Muscle layer of colon (tissue), 2 donors: ENCODE data around the gene CNTNAP2.

Experiments used
- H3K27ac ChIP-seq: one replicate; pipeline ENCODE4 v1.7.0; 2013; ENCODE audit warnings: low read depth, mild to moderate bottlenecking, low read length, moderate library complexity
- H3K27me3 ChIP-seq, 2 donors: one replicate each; pipeline ENCODE4 v1.7.0; 2013; ENCODE audit warnings: low read length in 2 of 2, mild to moderate bottlenecking in 2 of 2; ENCODE audit not compliant: insufficient read depth in 2 of 2, control insufficient read depth in 1 of 2
- H3K36me3 ChIP-seq: one replicate; pipeline ENCODE4 v1.7.0; 2013; ENCODE audit warnings: mild to moderate bottlenecking, low read length; ENCODE audit not compliant: insufficient read depth
- H3K4me1 ChIP-seq: one replicate; pipeline ENCODE4 v1.7.0; 2013; ENCODE audit warnings: mild to moderate bottlenecking, low read length; ENCODE audit not compliant: insufficient read depth
- H3K4me3 ChIP-seq, 2 donors: one replicate each; pipeline ENCODE4 v1.7.0; 2013; ENCODE audit warnings: low read length in 2 of 2, low read depth in 1 of 2, mild to moderate bottlenecking in 1 of 2, moderate library complexity in 1 of 2
- H3K9ac ChIP-seq: one replicate; pipeline ENCODE4 v1.7.0; 2013; ENCODE audit warnings: low read length
- H3K9me3 ChIP-seq: one replicate; pipeline ENCODE4 v1.7.0; 2013; ENCODE audit warnings: mild to moderate bottlenecking, low read length
- donor health status: abdominal sarcoma.
- donor health status: Adenocarcinoma of cecum.

Gene CNTNAP2

GRCh38 chr7:147607157-147607800, 1490.7 kb downstream of the CNTNAP2 start:
- H3K9me3 ChIP-seq = no peaks in the 10 kb centered on the region
- H3K9ac ChIP-seq = no peak overlapping the region
- H3K27ac ChIP-seq = no peak overlapping the region
- H3K36me3 ChIP-seq = no peaks in the 10 kb centered on the region
- no peak overlapping the region for H3K4me3 ChIP-seq
- H3K4me1 ChIP-seq = no peaks in the 10 kb centered on the region
- no peaks in the 10 kb centered on the region for H3K27me3 ChIP-seq

DNA sequence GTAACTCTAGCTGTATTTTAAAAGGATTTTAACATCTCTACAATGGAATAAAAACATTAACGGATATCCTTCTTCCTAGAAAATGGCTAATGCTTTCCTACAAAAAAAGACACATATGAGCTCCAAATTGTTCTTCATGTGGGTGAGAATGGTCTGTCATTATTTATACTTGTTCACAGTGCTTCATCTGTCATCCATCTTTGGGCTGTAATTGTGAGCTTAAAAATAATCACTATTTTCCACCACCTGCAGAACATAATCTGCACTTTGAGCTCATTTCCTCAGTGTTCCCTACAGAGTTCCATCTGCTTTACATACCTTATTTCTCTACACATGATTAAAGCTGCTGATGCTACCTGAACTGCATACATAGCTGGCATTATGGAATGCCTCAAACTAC, 1494.8 kb downstream of the CNTNAP2 start:
- no peak overlapping the region for H3K4me3 ChIP-seq
- H3K4me1 ChIP-seq = no peaks in the 10 kb centered on the region
- H3K27ac ChIP-seq = no peak overlapping the region
- no peaks in the 10 kb centered on the region for H3K27me3 ChIP-seq
- H3K9ac ChIP-seq = no peak overlapping the region
- H3K36me3 ChIP-seq = no peaks in the 10 kb centered on the region
- H3K9me3 ChIP-seq = no peaks in the 10 kb centered on the region

DNA sequence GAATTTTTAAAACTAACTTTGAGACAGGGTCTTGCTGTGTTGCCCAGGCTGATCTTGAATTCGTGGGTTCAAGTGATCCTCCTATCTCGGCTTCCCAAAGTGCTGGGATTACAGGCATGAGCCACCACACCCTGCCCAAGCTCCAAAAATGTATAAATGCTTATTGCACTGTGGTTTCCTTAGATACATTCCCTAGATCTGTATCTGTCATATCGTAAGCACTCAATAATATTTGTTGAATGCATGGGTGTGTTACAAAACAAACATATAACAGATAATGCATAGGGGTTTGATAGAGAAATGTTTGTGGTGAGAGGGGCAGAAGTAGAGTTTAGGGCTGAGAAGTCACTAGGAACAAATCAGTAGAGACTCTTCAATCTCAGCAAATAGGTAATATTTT, 1518.7 kb downstream of the CNTNAP2 start:
- no peaks in the 10 kb centered on the region for H3K9me3 ChIP-seq
- no peaks in the 10 kb centered on the region for H3K27me3 ChIP-seq
- no peak overlapping the region for H3K9ac ChIP-seq
- no peak overlapping the region for H3K4me3 ChIP-seq
- no peak overlapping the region for H3K27ac ChIP-seq
- H3K4me1 ChIP-seq = no peaks in the 10 kb centered on the region
- no peaks in the 10 kb centered on the region for H3K36me3 ChIP-seq

GRCh38 chr7:147636553-147636952, 1520.0 kb downstream of the CNTNAP2 start:
- Histone ChIP-seq H3K9me3 (no peaks in the 10 kb centered on the region), H3K36me3 (no peaks in the 10 kb centered on the region), H3K4me3 (no peak overlapping the region), H3K4me1 (no peaks in the 10 kb centered on the region), H3K27ac (no peak overlapping the region), H3K27me3 (no peaks in the 10 kb centered on the region), H3K9ac (no peak overlapping the region)

GRCh38 chr7:147638566-147638965, 1522.0 kb downstream of the CNTNAP2 start:
- H3K36me3 ChIP-seq = no peaks in the 10 kb centered on the region
- H3K4me1 ChIP-seq = no peaks in the 10 kb centered on the region
- no peak overlapping the region for H3K27ac ChIP-seq
- no peaks in the 10 kb centered on the region for H3K9me3 ChIP-seq
- no peak overlapping the region for H3K9ac ChIP-seq
- H3K4me3 ChIP-seq = no peak overlapping the region
- no peaks in the 10 kb centered on the region for H3K27me3 ChIP-seq

DNA sequence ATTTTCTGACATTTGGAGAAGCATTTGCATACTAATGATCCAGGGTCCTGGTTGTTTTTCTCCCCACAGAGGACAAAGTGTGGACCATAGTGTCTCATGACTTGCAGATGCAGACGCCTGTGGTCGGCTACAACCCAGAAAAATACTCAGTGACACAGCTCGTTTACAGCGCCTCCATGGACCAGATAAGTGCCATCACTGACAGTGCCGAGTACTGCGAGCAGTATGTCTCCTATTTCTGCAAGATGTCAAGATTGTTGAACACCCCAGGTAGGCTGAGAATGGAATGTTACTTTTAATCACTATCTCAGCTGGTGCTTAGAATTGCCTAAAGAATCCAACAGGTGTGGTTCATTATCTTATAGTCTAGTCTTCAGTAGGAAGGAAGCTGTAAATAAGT, 1522.4 kb downstream of the CNTNAP2 start:
- Histone ChIP-seq H3K9ac (no peak overlapping the region), H3K4me1 (no peaks in the 10 kb centered on the region), H3K9me3 (no peaks in the 10 kb centered on the region), H3K36me3 (no peaks in the 10 kb centered on the region), H3K27me3 (no peaks in the 10 kb centered on the region), H3K4me3 (no peak overlapping the region), H3K27ac (no peak overlapping the region)

DNA sequence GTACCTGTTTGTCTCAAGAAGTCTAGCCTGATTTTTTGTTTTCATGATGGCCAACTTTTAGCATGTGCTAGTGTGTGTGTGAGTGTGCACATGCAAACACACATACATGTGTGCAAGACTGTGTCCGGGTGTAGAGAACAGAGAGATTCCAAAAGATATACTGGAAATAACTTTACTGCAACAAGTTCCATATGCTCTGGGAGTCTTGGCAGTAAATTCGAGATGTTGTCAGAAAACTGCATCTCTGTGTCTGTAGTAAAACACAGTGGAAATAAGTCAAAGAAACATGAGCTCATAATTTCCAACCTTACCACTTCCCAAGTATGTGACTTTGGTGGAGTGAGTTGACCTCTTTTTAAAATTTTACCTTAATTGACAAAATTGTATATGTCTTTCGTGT, 1523.2 kb downstream of the CNTNAP2 start:
- no peak overlapping the region for H3K9ac ChIP-seq
- H3K4me3 ChIP-seq = no peak overlapping the region
- H3K27me3 ChIP-seq = no peaks in the 10 kb centered on the region
- no peaks in the 10 kb centered on the region for H3K36me3 ChIP-seq
- H3K9me3 ChIP-seq = no peaks in the 10 kb centered on the region
- no peak overlapping the region for H3K27ac ChIP-seq
- no peaks in the 10 kb centered on the region for H3K4me1 ChIP-seq

DNA sequence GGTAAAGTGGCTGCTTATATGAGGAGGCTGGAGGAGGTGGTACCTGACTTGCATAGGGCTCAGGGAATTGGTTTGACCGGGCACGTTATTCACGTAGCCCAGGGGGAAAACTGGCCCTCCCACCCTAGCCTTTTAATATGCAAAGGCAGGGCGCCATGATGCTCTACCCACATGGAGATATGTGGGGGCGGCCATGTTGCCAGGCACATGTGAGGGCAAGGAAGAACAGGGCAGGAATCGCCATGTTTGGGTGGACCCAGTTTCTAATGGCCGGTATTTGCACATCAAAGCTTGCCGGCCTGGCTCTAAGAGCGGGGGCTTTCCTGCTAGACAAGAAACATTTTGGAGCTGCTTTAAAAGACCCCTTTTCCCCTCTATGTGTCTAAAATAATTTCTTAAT, 1524.2 kb downstream of the CNTNAP2 start:
- no peak overlapping the region for H3K9ac ChIP-seq
- H3K4me3 ChIP-seq = no peak overlapping the region
- no peak overlapping the region for H3K27ac ChIP-seq
- no peaks in the 10 kb centered on the region for H3K9me3 ChIP-seq
- no peaks in the 10 kb centered on the region for H3K36me3 ChIP-seq
- H3K27me3 ChIP-seq = no peaks in the 10 kb centered on the region
- H3K4me1 ChIP-seq = no peaks in the 10 kb centered on the region

DNA sequence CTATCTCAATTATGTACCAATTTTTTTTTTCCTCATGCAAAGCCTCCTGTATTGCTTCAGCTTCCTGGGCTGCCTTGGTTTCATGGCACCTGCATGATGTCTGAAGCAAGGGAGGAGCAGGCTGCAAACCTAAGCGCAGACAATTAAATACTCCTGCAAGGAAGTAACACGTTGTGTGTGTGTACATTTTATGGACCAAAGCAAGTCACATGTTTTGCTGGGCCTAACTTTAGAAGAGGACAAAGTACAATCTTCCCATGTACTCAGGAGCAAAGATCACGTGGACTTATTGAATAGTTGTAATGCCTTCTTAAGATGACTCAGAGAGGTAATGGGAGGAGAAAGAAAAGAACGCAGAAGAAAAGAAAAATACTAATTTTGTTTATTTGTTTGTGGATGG, 1530.0 kb downstream of the CNTNAP2 start:
- Histone ChIP-seq H3K4me3 (no peak overlapping the region), H3K9me3 (no peaks in the 10 kb centered on the region), H3K36me3 (no peaks in the 10 kb centered on the region), H3K4me1 (no peaks in the 10 kb centered on the region), H3K27me3 (no peaks in the 10 kb centered on the region), H3K9ac (no peak overlapping the region), H3K27ac (no peak overlapping the region)

DNA sequence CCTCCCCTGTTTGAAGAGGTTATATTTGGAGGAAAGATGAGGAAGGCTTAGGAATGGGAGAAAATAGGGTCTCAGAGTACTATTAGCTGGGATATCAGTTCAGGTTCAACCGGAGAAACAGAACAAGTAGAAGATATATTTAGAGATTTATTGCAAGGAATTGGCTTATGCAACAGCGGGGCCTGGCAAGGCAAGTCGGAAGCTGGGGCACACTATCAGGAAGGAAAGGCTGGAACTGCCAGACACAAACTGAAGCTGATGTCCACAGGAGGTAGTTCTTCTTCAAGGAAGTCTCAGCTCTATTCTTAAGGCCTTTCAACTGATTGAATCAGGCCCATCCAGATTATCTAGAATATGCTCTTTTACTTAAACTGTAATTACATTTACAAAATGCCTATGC, 1534.4 kb downstream of the CNTNAP2 start:
- no peaks in the 10 kb centered on the region for H3K36me3 ChIP-seq
- H3K4me3 ChIP-seq = no peak overlapping the region

DNA sequence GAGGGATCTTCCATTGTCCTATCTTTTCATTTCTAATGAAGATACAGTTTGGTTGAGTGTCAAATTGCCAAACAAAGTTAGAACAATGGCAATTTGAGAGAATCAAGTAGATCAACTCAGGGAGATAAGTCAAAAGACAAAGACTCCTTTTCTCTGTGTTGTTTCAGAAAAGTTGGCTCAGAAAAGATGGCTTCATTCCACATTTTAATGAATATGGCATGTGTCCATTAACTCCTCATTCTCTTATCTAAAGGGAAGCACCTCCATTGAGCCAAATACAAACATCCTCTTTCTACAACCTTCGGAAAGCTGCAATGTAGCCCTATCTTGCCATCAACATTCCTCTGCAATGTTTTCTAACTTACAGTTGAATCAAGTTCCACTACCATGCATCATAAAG, 1535.0 kb downstream of the CNTNAP2 start:
- Histone ChIP-seq H3K4me3 (no peak overlapping the region), H3K27me3 (no peaks in the 10 kb centered on the region), H3K9me3 (no peaks in the 10 kb centered on the region), H3K27ac (no peak overlapping the region), H3K9ac (no peak overlapping the region), H3K4me1 (no peaks in the 10 kb centered on the region), H3K36me3 (no peaks in the 10 kb centered on the region)

More for the DNA sequence above, 1534.4 kb downstream of the CNTNAP2 start:
- H3K27ac ChIP-seq = no peak overlapping the region
- H3K9ac ChIP-seq = no peak overlapping the region
- no peaks in the 10 kb centered on the region for H3K4me1 ChIP-seq
- no peaks in the 10 kb centered on the region for H3K27me3 ChIP-seq
- no peaks in the 10 kb centered on the region for H3K9me3 ChIP-seq

GRCh38 chr7:147653456-147653855, 1536.9 kb downstream of the CNTNAP2 start:
- no peaks in the 10 kb centered on the region for H3K9me3 ChIP-seq
- no peak overlapping the region for H3K9ac ChIP-seq
- H3K36me3 ChIP-seq = no peaks in the 10 kb centered on the region
- H3K4me3 ChIP-seq = no peak overlapping the region
- H3K4me1 ChIP-seq = no peaks in the 10 kb centered on the region
- H3K27me3 ChIP-seq = no peaks in the 10 kb centered on the region
- H3K27ac ChIP-seq = no peak overlapping the region
